Stomach (tissue), 4 donors: ENCODE results near the gene GLIPR1.

Experiments used
- POLR2A ChIP-seq, 4 donors: fragments of 450-650 bp; IDR thresholded peaks; one replicate each; pipeline ENCODE4 v1.6.1; 2016; ENCODE audit warnings: antibody characterized with exemption in 4 of 4, control low read depth in 2 of 4, mild to moderate bottlenecking in 1 of 4, moderate library complexity in 1 of 4
- POLR2AphosphoS5 ChIP-seq, 3 donors: sonication (generic); formaldehyde crosslinking; IDR thresholded peaks; one replicate each; pipeline ENCODE4 v1.6.1; 2016; ENCODE audit warnings: antibody characterized with exemption in 3 of 3
- TF ChIP-seq, protein P1 (sequence below), 7 experiments: fragments of 450-650 bp in 4 of 7; fragments of 200-600 bp in 3 of 7; sonication (generic) in 3 of 7; IDR thresholded peaks; one replicate each; pipeline ENCODE4 v1.5.1; 2016 to 2019; ENCODE audit warnings: antibody characterized with exemption in 7 of 7, control low read depth in 2 of 7, mild to moderate bottlenecking in 1 of 7

DNA sequence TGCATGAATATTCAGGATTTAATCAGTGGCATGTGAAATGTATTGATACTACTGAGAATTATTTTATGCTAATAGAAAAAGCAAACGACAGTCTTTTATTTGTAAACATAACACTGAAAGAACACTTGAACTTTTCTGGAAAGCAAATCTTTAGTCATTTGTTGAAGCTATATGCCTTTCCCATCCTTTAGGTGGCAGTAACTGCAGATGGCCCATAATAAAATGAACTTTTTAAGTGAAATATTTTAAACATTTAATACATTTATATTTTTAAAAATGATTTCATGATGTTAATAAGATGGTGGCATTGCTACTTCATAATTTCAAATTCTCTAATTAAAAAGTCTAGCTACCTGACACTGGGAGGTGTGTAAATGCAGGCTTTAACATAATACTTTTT lies 44.7 kb downstream of the GLIPR1 start:
- no peak for TF ChIP-seq POLR2AphosphoS5 (IDR thresholded peaks at IDR 0.05)
- TF ChIP-seq, protein P1, sequence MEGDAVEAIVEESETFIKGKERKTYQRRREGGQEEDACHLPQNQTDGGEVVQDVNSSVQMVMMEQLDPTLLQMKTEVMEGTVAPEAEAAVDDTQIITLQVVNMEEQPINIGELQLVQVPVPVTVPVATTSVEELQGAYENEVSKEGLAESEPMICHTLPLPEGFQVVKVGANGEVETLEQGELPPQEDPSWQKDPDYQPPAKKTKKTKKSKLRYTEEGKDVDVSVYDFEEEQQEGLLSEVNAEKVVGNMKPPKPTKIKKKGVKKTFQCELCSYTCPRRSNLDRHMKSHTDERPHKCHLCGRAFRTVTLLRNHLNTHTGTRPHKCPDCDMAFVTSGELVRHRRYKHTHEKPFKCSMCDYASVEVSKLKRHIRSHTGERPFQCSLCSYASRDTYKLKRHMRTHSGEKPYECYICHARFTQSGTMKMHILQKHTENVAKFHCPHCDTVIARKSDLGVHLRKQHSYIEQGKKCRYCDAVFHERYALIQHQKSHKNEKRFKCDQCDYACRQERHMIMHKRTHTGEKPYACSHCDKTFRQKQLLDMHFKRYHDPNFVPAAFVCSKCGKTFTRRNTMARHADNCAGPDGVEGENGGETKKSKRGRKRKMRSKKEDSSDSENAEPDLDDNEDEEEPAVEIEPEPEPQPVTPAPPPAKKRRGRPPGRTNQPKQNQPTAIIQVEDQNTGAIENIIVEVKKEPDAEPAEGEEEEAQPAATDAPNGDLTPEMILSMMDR (IDR thresholded peaks at IDR 0.05): no peak
- no peak for TF ChIP-seq POLR2A (IDR thresholded peaks at IDR 0.05)
